B cell (primary cell): Measurements from ENCODE around the gene TAF10.

Experiments used
- CTCF ChIP-seq: fragments of 200-600 bp; IDR thresholded peaks from one replicate; pipeline ENCODE4 v1.8.0; 2022; ENCODE audit warnings: antibody characterized with exemption, mild to moderate bottlenecking
- EZH2 ChIP-seq: IDR thresholded peaks from 2 replicates; pipeline ENCODE4 v1.6.1; 2012; ENCODE audit warnings: borderline replicate concordance, low read depth, mild to moderate bottlenecking, moderate library complexity, low read length; ENCODE audit not compliant: insufficient read depth, poor library complexity, severe bottlenecking

- no peak for TF ChIP-seq CTCF
- TF ChIP-seq EZH2 = no peak
Observed at GRCh38 chr11:6572215-6572614, 39.8 kb downstream of the TAF10 start.
